GM06990 (cell line): Measurements from ENCODE around the gene ZC3H12C.

Source experiments
- DNase-seq: peaks from one replicate; pipeline ENCODE4 v3.0.0-alpha.2; 2011; ENCODE audit not compliant: insufficient read length; ENCODE audit errors: extremely low read depth
- H3K27me3 ChIP-seq: replicated peaks from 2 replicates; pipeline ENCODE4 v1.6.0; 2011; ENCODE audit warnings: low read length; ENCODE audit not compliant: control insufficient read depth, insufficient read depth
- H3K36me3 ChIP-seq: 2 replicates; pipeline ENCODE4 v1.5.1; 2011; ENCODE audit warnings: low read length; ENCODE audit not compliant: control insufficient read depth, insufficient read depth
- H3K4me3 ChIP-seq: replicated peaks from 2 replicates; pipeline ENCODE4 v1.5.1; 2011; ENCODE audit warnings: low read depth, mild to moderate bottlenecking, control low read depth, low read length
- CTCF ChIP-seq: IDR thresholded peaks from 2 replicates; pipeline ENCODE4 v1.5.1; 2011; ENCODE audit warnings: low read length, control low read depth, mild to moderate bottlenecking, inconsistent platforms; ENCODE audit not compliant: insufficient read depth, poor library complexity, severe bottlenecking

The ZC3H12C gene

GRCh38 chr11:110217223-110217877, 124.2 kb downstream of the ZC3H12C start:
- H3K36me3 ChIP-seq, result no peaks in the 10 kb centered on the region
- TF ChIP-seq CTCF, result no peak
- H3K27me3 ChIP-seq, result no peaks in the 10 kb centered on the region
- DNase-seq, result no peak
- H3K4me3 ChIP-seq, result no peak overlapping the region

GRCh38 chr11:110217936-110218335, 124.7 kb downstream of the ZC3H12C start:
- no peak for DNase-seq
- H3K27me3 ChIP-seq, result no peaks in the 10 kb centered on the region
- TF ChIP-seq CTCF, result no peak
- H3K36me3 ChIP-seq, result no peaks in the 10 kb centered on the region
- no peak overlapping the region for H3K4me3 ChIP-seq

- no peaks in the 10 kb centered on the region for H3K36me3 ChIP-seq
- TF ChIP-seq CTCF, result no peak
These were observed 126.0 kb downstream of the ZC3H12C start for GRCh38 chr11:110219006-110219785.

More at GRCh38 chr11:110219006-110219785, 126.0 kb downstream of the ZC3H12C start:
- DNase-seq, result no peak
- H3K27me3 ChIP-seq, result no peaks in the 10 kb centered on the region
- no peak overlapping the region for H3K4me3 ChIP-seq
